NCI-H1417 (cell line): ENCODE data around the gene SETD3.

Experiments
- DNase-seq, 3 experiments: peaks; one replicate each; lab custom pipeline; 2025; lab: John Stamatoyannopoulos, UW

Gene SETD3

DNA sequence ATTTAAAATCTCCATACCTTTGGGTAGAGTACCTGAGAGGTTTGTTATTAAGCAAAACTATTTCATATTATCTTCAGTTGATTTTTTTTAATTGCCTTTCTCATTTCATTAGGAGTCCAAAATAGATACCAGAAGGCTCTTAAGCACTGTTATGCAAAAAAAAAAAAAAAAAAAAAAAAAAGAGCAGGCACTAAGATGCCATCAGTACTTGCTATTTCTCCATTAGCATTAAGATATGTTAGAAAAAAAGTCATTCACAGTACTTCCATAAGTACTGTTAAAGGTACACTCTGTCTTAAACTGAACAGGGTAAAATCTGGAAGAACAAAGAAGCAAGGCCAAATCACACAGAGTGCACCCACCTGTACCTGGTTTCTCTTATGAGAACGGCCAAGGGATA lies 57.2 kb downstream of the SETD3 start:
- DNase-seq, result no peak

DNA sequence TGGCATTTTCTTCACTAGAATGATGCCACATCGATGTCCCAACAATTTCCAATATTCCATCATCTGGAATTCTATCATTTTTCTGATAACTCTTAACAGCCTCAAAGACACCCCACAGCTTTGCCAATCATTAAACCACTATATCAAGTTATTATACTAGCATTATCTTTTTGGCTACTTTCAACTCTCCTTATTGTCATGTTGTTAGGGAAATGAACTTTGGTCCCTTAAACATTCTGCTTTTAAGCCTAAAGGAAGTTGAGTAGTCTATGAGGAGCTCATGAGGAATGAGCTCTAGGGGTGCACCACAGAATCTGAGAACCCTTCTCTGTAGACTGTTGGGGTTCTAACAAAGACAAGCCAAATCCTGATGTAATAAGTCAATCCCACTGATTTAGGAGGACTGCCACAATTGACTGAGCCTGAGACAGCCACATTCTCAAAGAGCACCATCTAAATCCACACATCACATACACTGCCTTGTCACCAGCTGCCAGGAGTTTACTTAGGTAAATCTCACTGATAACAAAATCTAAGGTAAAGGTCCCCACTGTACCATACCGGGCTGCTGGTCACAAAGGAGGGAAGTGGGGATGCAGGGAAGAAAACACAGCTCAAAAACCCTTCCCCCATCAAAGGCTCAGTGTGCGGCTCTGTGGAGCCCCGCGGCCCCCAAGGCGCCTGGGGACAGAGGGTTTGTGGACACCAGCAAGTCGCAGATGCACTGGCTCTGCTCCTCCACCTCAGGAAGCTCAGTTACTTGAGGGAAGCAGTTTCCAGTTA lies 58.2 kb downstream of the SETD3 start:
- DNase-seq, result no peak

- peak in 1 of 3 experiments; percentile 78 for DNase-seq
These were observed 59.9 kb downstream of the SETD3 start for GRCh38 chr14:99420711-99421110.

- DNase-seq, result no peak
These were observed 60.8 kb downstream of the SETD3 start for GRCh38 chr14:99419905-99420304.

DNA sequence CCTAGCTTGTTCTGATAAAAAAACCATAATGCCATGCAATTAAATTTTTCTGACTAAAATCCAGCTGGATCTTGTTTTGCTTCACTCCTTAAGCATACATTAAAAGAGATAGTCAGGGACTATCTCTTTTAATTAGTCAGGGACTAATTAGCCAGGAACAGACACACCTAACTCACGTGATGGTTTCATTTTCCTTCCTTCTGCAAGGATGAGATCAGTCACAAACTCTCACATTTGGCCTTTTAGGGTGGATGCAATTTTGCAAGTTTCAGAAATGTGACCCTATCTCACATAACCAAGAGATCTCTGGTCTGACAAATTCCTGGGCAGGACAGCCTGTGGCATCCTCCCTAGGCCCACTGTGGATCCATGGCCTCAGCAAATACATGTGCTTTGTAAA lies 62.4 kb downstream of the SETD3 start:
- no peak for DNase-seq

- no peak for DNase-seq
These were observed 63.8 kb downstream of the SETD3 start for GRCh38 chr14:99416909-99417308.

DNA sequence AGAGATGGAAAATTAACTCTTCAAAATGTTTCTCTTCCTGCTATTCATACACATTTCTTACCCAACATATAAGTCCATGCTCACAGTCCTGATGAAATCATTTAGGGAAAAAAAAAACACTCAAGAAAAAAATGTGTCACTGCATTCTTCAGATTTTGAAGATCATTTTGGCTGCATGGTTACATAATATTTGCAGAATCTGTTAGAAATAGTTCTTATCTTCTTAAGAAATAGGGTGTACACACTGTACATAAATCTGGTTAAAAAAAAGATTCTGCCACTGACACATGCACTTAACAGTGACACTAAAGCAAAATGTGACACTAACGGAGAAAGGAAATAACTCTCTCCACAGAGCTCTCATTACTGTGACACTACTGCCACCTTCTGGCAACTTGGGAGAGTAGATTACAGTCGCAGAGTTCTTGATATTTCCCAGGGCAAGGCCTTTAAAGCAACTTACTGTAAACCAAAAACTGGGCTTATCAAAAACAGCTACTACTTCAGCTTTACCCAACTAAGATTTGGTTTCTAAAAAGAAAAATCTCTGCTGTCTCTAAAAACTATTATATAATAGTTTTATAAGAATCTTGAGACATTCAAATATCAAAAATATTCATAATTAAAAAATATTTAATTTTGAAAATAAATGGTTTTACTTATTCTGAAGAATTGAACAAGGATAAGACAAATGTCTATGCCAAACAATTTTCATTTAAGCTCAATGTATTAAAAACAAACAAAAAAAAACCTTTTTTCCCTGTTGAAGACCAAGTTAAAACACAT lies 65.0 kb downstream of the SETD3 start:
- peak; percentile 76 to 96 (median 95) for DNase-seq

DNA sequence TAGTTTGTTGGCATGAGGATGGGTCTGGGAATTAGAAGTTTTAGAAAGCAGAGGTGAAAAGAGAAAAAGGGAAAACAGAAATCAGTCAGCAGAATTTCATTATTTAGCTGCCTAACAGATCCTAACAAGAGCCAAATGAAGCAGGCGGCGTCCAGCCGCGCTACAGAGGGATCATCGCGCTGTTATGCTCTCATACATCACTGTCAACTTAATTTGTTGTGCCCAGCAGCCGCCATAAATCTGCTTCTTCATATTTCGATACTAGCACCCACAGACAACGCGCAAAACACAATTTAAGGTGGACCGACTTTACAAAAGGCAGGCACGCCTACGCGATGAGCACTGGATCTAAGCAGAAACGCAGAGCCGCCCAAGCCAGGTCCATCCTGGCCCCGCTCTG lies 66.7 kb downstream of the SETD3 start:
- DNase-seq, result peak; percentile 43 to 85 (median 63)

GRCh38 chr14:99413172-99413571 lies 67.5 kb downstream of the SETD3 start:
- no peak for DNase-seq

- no peak for DNase-seq
These were observed 68.3 kb downstream of the SETD3 start for GRCh38 chr14:99412117-99413061.

GRCh38 chr14:99410019-99410418 lies 70.6 kb downstream of the SETD3 start:
- no peak for DNase-seq

GRCh38 chr14:99408971-99409289 lies 71.7 kb downstream of the SETD3 start:
- DNase-seq, result no peak

- no peak for DNase-seq
These were observed 72.2 kb downstream of the SETD3 start for GRCh38 chr14:99408286-99408970.

- DNase-seq, result no peak
These were observed 73.2 kb downstream of the SETD3 start for GRCh38 chr14:99407416-99407815.

DNA sequence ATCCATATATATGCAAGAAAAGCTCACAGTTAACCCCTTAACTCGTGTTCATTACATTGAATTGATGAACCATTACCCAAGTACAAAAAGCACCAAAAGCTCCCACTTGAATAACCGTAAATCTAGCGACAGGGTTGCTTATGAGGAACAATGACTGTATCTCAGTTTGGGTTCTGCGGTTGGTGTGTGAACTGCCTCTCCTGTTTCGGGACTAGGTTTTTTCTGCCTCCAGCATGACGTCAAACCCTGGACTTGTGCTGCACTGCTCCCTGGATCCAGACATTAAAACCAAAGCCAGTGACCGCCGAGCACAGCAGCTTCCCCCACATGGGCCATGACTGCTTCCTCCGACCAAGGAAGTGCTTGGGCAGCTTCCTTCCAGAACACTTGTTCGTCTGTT lies 77.7 kb downstream of the SETD3 start:
- DNase-seq, result no peak

DNA sequence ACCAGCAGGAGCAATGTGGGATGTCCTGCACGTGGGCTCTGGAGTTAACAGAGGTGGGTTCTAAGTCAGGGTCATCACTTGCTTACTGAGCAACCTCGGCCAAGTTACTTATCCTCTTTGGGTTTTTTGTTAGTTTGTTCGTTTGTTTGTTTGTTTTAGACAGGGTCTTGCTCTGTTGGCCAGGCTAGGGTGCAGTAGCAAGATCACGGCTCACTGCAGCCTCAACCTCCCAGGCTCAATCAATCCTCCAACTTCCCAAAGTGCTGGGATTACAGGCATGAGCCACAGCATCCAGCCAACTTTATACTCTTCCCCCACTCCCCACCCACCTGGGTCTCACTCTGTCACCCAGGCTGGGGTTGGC lies 78.4 kb downstream of the SETD3 start:
- no peak for DNase-seq

DNA sequence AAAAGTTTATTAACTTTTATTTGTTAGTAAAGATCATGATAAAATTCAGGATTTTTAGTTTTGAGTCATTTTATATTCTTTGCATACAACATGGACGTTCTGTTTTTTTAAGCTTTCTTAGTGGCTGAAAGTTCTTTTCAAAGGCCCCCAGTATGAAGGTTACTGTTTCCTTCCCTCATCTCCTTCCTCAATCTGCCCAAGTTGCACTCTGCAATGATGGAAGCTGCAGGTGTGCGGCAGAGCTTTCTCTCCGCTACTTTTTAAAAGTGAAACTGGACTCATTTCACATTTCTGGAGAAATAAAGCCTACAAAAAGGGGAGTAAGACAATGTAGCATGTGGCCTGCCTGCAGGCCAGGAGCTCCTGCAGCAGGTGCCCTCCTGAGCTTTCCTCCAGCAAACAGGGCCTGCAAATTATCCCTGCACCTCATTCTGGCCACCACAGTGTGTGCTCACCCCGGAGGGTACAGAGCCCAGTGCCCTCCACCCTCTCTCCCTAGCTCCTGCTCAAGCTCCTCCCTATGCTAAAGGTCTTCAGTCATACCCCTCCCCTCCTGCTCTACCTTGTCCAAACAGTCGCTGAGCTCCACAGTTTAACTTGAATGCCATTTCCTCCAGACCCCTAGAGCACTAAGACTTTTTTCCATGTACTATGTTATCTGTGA lies 78.9 kb downstream of the SETD3 start:
- no peak for DNase-seq

DNA sequence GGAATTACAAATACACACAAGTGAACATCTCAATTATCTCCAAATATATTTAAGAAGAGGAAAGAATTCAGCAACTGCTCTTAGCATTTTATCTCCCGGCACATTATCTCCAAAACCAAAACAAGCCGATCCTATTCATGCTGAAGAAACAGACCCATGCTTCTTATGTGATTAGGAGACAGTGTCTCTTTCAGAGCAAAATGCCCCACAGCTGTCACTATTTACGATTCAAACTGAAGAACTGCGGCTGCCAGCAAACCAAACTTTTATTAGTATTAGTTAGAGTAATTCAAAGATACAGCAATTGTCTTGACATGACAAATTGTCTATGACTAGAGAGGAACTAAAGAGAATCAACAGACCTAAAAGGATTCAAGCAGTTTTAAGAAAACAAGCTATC lies 79.4 kb downstream of the SETD3 start:
- DNase-seq, result no peak

- no peak for DNase-seq
These were observed 83.0 kb downstream of the SETD3 start for GRCh38 chr14:99397698-99398097.

GRCh38 chr14:99395909-99396530 lies 84.6 kb downstream of the SETD3 start:
- DNase-seq, result peak; percentile 32 to 86 (median 76)

DNA sequence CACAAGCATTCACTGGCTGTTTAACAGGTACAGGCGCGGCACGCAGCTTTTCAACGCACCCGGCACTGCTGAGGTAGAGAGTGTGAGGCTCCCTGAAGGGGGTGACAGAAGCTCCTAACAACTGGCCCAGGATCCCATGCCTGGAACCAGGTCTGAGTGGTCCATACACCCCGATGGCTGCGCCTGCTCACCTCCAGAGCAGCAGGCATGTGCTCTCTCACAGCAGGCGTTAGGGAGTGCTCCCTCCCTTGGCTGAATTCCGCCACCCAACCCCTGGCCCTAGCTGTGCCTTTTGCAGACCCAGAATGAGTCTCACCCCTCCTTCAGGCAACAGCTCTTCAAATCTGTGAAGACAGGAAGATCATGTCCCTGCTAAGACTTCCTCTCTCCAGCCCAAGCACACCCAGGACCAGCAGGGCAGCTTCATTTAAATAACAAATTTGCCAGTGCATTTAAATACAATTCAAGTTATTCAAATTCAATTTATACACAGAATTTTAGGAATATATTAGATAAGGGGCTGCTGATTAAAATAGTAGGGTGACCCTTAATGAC lies 86.0 kb downstream of the SETD3 start:
- DNase-seq, result no peak
